Spleen (tissue), 11 donors: Measurements from ENCODE around the gene IL21R. TPM values are rescaled to one million over a fixed set of nuclear protein-coding genes. Genes with fewer than 3 reads are reported as not detected.
A peak's percentile ranks its signal among the peaks of the same experiment; 100 is the strongest.

Source experiments
- DNase-seq: peaks from one replicate; pipeline ENCODE4 v3.0.0-alpha.2; 2020
- H3K27ac ChIP-seq, 8 donors: fragments of 200-600 bp; sonication (generic) in 7 of 8; 1 replicate in 4 of 8; 2 replicates in 4 of 8; pipeline versions ENCODE4 v1.5.0 to v1.8.0; 2016 to 2021; ENCODE audit warnings: inconsistent platforms in 4 of 8, mild to moderate bottlenecking in 4 of 8, moderate library complexity in 1 of 8
- H3K27me3 ChIP-seq, 7 donors: fragments of 200-600 bp; sonication (generic) in 6 of 7; replicated peaks in 1 of 7; 1 replicate in 4 of 7; 2 replicates in 3 of 7; pipeline versions ENCODE4 v1.5.0 to v1.8.0; 2016 to 2021; ENCODE audit warnings: inconsistent platforms in 3 of 7, mild to moderate bottlenecking in 1 of 7
- H3K36me3 ChIP-seq, 6 donors: fragments of 200-600 bp; sonication (generic) in 5 of 6; 1 replicate in 4 of 6; 2 replicates in 2 of 6; pipeline versions ENCODE4 v1.5.0 to v1.8.0; 2016 to 2021; ENCODE audit warnings: inconsistent platforms in 2 of 6
- H3K4me1 ChIP-seq, 6 donors: fragments of 200-600 bp; sonication (generic) in 5 of 6; 1 replicate in 3 of 6; 2 replicates in 3 of 6; pipeline versions ENCODE4 v1.5.0 to v1.8.0; 2016 to 2021; ENCODE audit warnings: inconsistent platforms in 3 of 6
- H3K4me3 ChIP-seq, 8 donors: fragments of 200-600 bp; sonication (generic) in 7 of 8; 1 replicate in 4 of 8; 2 replicates in 4 of 8; pipeline versions ENCODE4 v1.5.0 to v1.8.0; 2016 to 2021; ENCODE audit warnings: inconsistent platforms in 4 of 8, mild to moderate bottlenecking in 4 of 8, moderate library complexity in 2 of 8
- H3K9me3 ChIP-seq, 8 donors: fragments of 200-600 bp; sonication (generic) in 7 of 8; 1 replicate in 4 of 8; 2 replicates in 4 of 8; pipeline versions ENCODE4 v1.5.0 to v1.8.0; 2016 to 2021; ENCODE audit warnings: inconsistent platforms in 4 of 8
- CTCF ChIP-seq, 11 experiments: fragments of 200-600 bp in 7 of 11; fragments of 450-650 bp in 4 of 11; sonication (generic) in 4 of 11; IDR thresholded peaks in 8 of 11; conservative IDR thresholded peaks in 3 of 11; 1 replicate in 7 of 11; 2 replicates in 4 of 11; pipeline versions ENCODE4 v1.4.0 to v1.8.0; 2016 to 2021; ENCODE audit warnings: antibody characterized with exemption in 11 of 11, inconsistent platforms in 4 of 11, mild to moderate bottlenecking in 1 of 11
- POLR2A ChIP-seq, 3 donors: fragments of 450-650 bp; IDR thresholded peaks; one replicate each; pipeline ENCODE4 v1.5.1; 2017; ENCODE audit warnings: antibody characterized with exemption in 3 of 3, mild to moderate bottlenecking in 1 of 3
- POLR2AphosphoS5 ChIP-seq, 3 donors: sonication (generic); formaldehyde crosslinking; IDR thresholded peaks; one replicate each; pipeline ENCODE4 v1.5.1; 2017; ENCODE audit warnings: antibody characterized with exemption in 3 of 3
- whole genome bisulfite sequencing, 5 donors: extraction: QIAGEN DNeasy Blood & Tissue Kit in 3 of 5; methylation state at CpG; one replicate each; pipeline versions ENCODE4 v1.1.5 to v1.1.7; 2013 to 2018; 5-methylcytosine and 5-hydroxymethylcytosine counted together
- intact Hi-C: fragments of 100-400 bp; cut with DNase I; formaldehyde crosslinking; loops from one replicate; pipeline ENCODE4 v1.15.0; 2023; ENCODE audit warnings: low total_unique reads
- polyA plus RNA-seq, 3 donors: library from polyadenylated mRNA; stranded (reverse); fragments of 200-250 nt; gene quantifications; one replicate each; pipeline ENCODE4 v1.2.1, GENCODE V29; 2013
- total RNA-seq, 7 donors: library from RNA; depleted of rRNA in 3 of 7; stranded (reverse); fragments of >200 nt in 3 of 7; fragmentation: NEBNext Ultra II Directional in 4 of 7; extraction: Animal tissue kit (Norgen Biotek cat#: 25700) in 4 of 7; gene quantifications; one replicate each; pipeline versions ENCODE4 v1.1.0 to v1.2.1, GENCODE V29; 2016 to 2021
- donor health status: healthy with polysubstance abuse.
- donor health status: DM: no; HTN: no; CAD: no; lungs with moderate emphysema.
- donor health status: DM: no; HTN: no; CAD: no.
- donor health status: Bipolar disorder and iron deficiency.
- donor health status: healthy.
- donor health status: DM: no; HTN: no; CAD: no.
- donor health status: DM: yes; HTN: yes; CAD: no.

Gene IL21R
- total and polyA plus RNA-seq, 10 donors: 2.7 to 19.7 (median 12.0) TPM

GRCh38 chr16:27400751-27401620 is 988 bp upstream of the IL21R start:
- DNase-seq: no peak
- intact Hi-C loops: no loop called here
- TF ChIP-seq POLR2A (IDR thresholded peaks at IDR 0.05) (no peak), CTCF (IDR thresholded peaks at IDR 0.05 in 8 of 11, conservative IDR thresholded peaks at IDR 0.05 in 3 of 11) (no peak), POLR2AphosphoS5 (IDR thresholded peaks at IDR 0.05) (no peak)
- Histone ChIP-seq H3K36me3 (no peaks in the 10 kb centered on the region), H3K4me1 (peaks cover 10 to 86% (median 74%) of the 10 kb centered on the region in 6 donors), H3K27ac (peak overlapping the region in 6 of 8 donors; percentile 13 to 91 (median 74)), H3K4me3 (no peak overlapping the region), H3K9me3 (peaks cover 0 to 15% (median under 1%) of the 10 kb centered on the region in 8 donors), H3K27me3 (peaks cover 0 to 20% (median 0%) of the 10 kb centered on the region in 7 donors)
- 38 to 55% (median 42%) methylated on average over 11 of the region's 11 CpGs for WGBS, 5 donors

GRCh38 chr16:27402569-27402963 is 592 bp downstream of the IL21R start:
- peak overlapping the region; percentile 18 to 72 (median 42) for H3K4me3 ChIP-seq
- intact Hi-C loops: no loop called here
- H3K27ac ChIP-seq: peak overlapping the region; percentile 5 to 91 (median 66)
- no peak for TF ChIP-seq CTCF (IDR thresholded peaks at IDR 0.05 in 8 of 11, conservative IDR thresholded peaks at IDR 0.05 in 3 of 11)
- 37 to 51% (median 45%) methylated on average over 8 of the region's 8 CpGs for WGBS, 5 donors
- H3K4me1 ChIP-seq: peaks cover 13 to 98% (median 89%) of the 10 kb centered on the region in 6 donors
- no peaks in the 10 kb centered on the region for H3K36me3 ChIP-seq
- peaks cover 0 to 22% (median 0%) of the 10 kb centered on the region in 7 donors for H3K27me3 ChIP-seq
- DNase-seq: no peak
- H3K9me3 ChIP-seq: no peaks in the 10 kb centered on the region

GRCh38 chr16:27402964-27403600 is 1.1 kb downstream of the IL21R start:
- Histone ChIP-seq H3K27me3 (peaks cover 0 to 22% (median 0%) of the 10 kb centered on the region in 7 donors), H3K27ac (peak overlapping the region; percentile 5 to 91 (median 66)), H3K36me3 (no peaks in the 10 kb centered on the region), H3K9me3 (no peaks in the 10 kb centered on the region), H3K4me1 (peaks cover 18 to 100% (median 92%) of the 10 kb centered on the region in 6 donors), H3K4me3 (peak overlapping the region; percentile 18 to 72 (median 42))
- peak in 1 of 3 donors; percentile 39 for TF ChIP-seq POLR2AphosphoS5 (IDR thresholded peaks at IDR 0.05)
- TF ChIP-seq CTCF (IDR thresholded peaks at IDR 0.05 in 8 of 11, conservative IDR thresholded peaks at IDR 0.05 in 3 of 11): no peak
- 48 to 73% (median 65%) methylated on average over 19 to 20 of the region's 20 CpGs for WGBS, 5 donors
- DNase-seq: no peak
- intact Hi-C loops: no loop called here

- no peaks in the 10 kb centered on the region for H3K9me3 ChIP-seq
- peak overlapping the region; percentile 18 to 72 (median 42) for H3K4me3 ChIP-seq
- H3K4me1 ChIP-seq: peaks cover 23 to 100% (median 92%) of the 10 kb centered on the region in 6 donors
- 51 to 80% (median 70%) methylated on average over 2 to 6 of the region's 6 CpGs for WGBS, 5 donors
- H3K27me3 ChIP-seq: peaks cover 0 to 22% (median 0%) of the 10 kb centered on the region in 7 donors
- no peaks in the 10 kb centered on the region for H3K36me3 ChIP-seq
- intact Hi-C loops: no loop called here
- TF ChIP-seq POLR2A (IDR thresholded peaks at IDR 0.05) (no peak), POLR2AphosphoS5 (IDR thresholded peaks at IDR 0.05) (no peak), CTCF (IDR thresholded peaks at IDR 0.05 in 8 of 11, conservative IDR thresholded peaks at IDR 0.05 in 3 of 11) (no peak)
- peak overlapping the region in 6 of 8 donors; percentile 55 to 91 (median 74) for H3K27ac ChIP-seq
- no peak for DNase-seq
These were observed 1.6 kb downstream of the IL21R start for GRCh38 chr16:27403601-27403992.
